HTERT RPE-1 (cell line): ENCODE data around the gene CFDP1.
"Not testable (repeated sequence)": the region's sequence is repeated elsewhere in the genome, so short reads cannot be mapped to it uniquely, and the experiment has no call there.

Experiments used
- in situ Hi-C: fragments of 300-500 bp; cut with MboI; formaldehyde crosslinking; loops from 4 replicates; pipeline ENCODE4 v1.14.3; 2020; ENCODE audit warnings: low sequenced_read_pairs

CFDP1 gene

GRCh38 chr16:75304521-75305363, 128.6 kb downstream of the CFDP1 start:
- in situ Hi-C loops, result no loop called here

GRCh38 chr16:75301804-75302203, 131.5 kb downstream of the CFDP1 start:
- in situ Hi-C loops, result no loop called here

- in situ Hi-C loops, result no loop called here
These were observed 135.0 kb downstream of the CFDP1 start for GRCh38 chr16:75298267-75298666.

- in situ Hi-C loops, result no loop called here
These were observed 136.7 kb downstream of the CFDP1 start for GRCh38 chr16:75296606-75297005.

- in situ Hi-C loops, result no loop called here
These were observed 138.4 kb downstream of the CFDP1 start for GRCh38 chr16:75294773-75295459.

GRCh38 chr16:75293772-75294171, 139.5 kb downstream of the CFDP1 start:
- in situ Hi-C loops, result no loop called here

- in situ Hi-C loops, result no loop called here
These were observed 140.1 kb downstream of the CFDP1 start for GRCh38 chr16:75293173-75293572.

GRCh38 chr16:75292691-75293090, 140.6 kb downstream of the CFDP1 start:
- in situ Hi-C loops, result no loop called here

GRCh38 chr16:75289189-75289588, 144.1 kb downstream of the CFDP1 start:
- in situ Hi-C loops, result no loop called here

GRCh38 chr16:75288596-75289120, 144.6 kb downstream of the CFDP1 start:
- in situ Hi-C loops, result no loop called here

GRCh38 chr16:75288181-75288580, 145.1 kb downstream of the CFDP1 start:
- in situ Hi-C loops, result no loop called here

GRCh38 chr16:75287708-75288107, 145.6 kb downstream of the CFDP1 start:
- in situ Hi-C loops, result no loop called here

GRCh38 chr16:75286389-75286788, 146.9 kb downstream of the CFDP1 start:
- in situ Hi-C loops, result no loop called here

- in situ Hi-C loops, result no loop called here
These were observed 150.6 kb downstream of the CFDP1 start for GRCh38 chr16:75282466-75283281.

- in situ Hi-C loops, result no loop called here
These were observed 151.5 kb downstream of the CFDP1 start for GRCh38 chr16:75281826-75282225.

- in situ Hi-C loops, result not testable (repeated sequence)
These were observed 152.3 kb downstream of the CFDP1 start for GRCh38 chr16:75281009-75281408.

- in situ Hi-C loops, result no loop called here
These were observed 152.9 kb downstream of the CFDP1 start for GRCh38 chr16:75280331-75280804.

GRCh38 chr16:75279305-75279704, 154.0 kb downstream of the CFDP1 start:
- in situ Hi-C loops, result no loop called here

- in situ Hi-C loops, result no loop called here
These were observed 160.0 kb downstream of the CFDP1 start for GRCh38 chr16:75273054-75273925.

- in situ Hi-C loops, result not testable (repeated sequence)
These were observed 160.7 kb downstream of the CFDP1 start for GRCh38 chr16:75272629-75273028.
